HG03095 (cell line): ENCODE results near the gene SLC35F3.

Experiments
- ATAC-seq: cut with Tn5 transposase; IDR thresholded peaks from one replicate; pipeline ENCODE4 v1.9.1; 2021; ENCODE audit warnings: moderate library complexity; ENCODE audit not compliant: unreplicated experiment

SLC35F3 gene

GRCh38 chr1:234022302-234022701 is 117.8 kb downstream of the SLC35F3 start:
- ATAC-seq: no peak

DNA sequence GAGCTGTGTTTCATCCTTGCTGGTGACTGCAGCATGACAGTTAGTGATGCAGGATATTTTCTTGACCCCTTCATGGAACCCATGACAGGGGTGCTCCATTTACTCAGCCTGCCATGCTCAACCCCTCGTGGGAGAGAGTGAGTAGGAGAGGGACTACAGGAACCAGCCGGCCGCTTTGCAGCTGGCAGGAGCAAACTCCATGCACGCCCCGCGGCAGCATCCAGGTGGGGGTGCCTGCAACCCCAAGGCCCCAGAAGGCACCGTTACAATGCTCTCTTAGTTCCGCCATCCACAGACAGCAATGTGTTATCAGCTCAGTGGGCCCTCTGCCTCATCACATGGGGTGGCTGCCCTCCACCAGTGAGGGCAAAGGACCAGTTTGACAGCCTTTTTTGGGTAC is 135.1 kb downstream of the SLC35F3 start:
- no peak for ATAC-seq

DNA sequence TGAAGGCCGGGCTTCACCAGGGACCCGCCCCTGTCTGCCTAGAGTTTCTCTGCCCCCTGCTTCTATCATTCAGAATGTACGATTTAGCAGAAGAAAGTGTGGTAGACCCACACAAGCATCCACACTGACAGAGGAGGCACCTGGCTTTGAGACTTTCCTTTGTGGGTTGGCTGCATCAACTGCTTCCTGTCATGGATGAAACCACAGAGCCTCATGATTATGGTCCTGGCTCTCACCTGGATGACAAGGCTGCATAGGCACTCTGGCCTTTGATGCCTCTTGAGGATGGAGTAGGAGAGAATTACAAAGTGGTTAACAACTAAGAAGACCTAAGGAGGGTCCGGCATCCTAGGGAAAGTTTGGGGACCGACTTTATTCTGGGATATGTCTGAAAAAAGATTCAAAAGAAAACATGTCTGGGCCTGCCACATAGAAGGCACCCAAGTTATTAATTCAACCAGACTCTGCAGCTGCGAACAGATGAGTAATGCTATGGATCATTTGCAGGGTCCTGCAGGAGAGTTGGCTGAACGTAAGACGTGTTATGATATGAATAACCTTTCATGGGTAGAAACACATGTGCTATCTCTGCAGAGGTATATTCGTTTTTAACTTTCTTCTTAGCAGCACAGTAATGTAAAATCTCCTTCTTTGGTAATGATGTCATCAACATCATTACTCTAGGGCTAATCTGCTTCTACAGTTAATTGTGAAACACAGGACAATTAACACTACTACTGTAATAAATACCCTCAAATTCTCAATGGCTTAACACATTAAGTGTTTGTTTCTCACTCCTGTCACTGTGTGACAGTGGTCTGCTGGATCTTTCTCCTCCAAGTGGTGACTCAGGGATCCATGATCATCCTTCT is 136.2 kb downstream of the SLC35F3 start:
- no peak for ATAC-seq

GRCh38 chr1:234044079-234044478 is 139.6 kb downstream of the SLC35F3 start:
- ATAC-seq: no peak

DNA sequence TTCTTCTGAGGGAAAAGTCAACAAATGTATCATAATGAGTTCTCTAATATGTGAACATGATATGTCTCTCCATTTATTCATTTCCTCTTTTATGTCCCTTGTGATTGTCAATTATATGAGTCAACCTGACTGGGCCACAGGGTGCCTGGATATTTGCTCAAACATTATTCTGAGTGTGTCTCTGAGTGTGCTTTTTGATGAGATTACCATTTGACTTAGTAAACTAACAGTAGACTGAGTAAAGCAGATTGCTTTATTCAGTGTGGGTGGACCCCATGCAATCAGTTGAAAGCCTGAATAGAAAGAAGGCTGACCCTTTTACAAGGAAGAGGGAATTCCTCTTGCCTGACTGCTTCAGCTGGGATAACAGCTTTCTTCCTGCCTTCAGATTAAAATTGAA is 142.6 kb downstream of the SLC35F3 start:
- no peak for ATAC-seq

DNA sequence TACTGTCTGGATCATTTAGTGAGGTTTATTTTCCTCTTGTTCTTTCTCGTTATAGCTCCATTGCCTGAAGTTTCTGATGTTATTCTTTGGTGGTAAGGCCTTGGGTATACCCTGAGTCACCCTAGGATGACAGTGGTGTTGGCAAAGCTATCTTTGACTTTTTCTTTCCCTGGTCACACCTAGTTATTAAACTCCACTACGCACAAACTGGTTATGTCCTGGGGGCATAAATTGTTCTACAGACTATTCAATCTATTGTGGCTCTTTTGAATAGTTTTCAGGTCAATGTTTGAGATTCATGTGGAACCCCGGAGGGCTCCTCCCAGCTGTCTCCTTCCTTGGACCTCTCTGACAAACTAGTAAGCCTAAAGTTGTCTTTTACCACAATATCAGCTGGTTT is 157.7 kb downstream of the SLC35F3 start:
- ATAC-seq: no peak

DNA sequence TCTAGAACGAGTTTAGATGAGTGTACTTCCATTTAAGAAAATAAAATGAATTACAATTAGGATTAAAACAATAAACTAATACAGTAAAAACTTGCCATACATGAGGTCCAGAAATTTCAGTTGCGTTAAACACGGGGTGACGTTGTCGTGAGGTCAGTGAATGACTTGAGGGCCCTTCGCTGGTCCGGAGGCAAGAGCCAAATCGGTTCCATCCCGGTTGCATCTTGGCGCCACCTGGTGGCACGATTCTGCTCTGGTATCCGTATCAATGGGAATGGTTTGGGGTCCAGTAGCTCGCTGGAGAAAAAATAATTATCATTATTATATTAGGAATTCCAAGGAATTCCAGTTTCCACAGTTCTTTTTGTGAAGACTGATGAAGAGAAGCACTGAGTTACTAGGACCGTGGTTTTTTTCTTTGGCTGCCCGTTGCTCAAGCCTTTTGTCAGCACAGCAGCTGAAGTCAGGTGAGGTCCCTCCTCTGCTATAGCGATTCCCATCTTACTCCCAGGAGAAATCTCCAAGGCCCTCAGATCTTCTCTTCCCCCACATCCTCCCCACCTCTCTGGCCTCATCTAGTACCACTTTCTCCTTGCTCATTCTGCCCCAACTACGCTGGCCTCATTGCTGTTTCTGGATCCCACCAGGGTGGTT is 161.4 kb downstream of the SLC35F3 start:
- no peak for ATAC-seq

DNA sequence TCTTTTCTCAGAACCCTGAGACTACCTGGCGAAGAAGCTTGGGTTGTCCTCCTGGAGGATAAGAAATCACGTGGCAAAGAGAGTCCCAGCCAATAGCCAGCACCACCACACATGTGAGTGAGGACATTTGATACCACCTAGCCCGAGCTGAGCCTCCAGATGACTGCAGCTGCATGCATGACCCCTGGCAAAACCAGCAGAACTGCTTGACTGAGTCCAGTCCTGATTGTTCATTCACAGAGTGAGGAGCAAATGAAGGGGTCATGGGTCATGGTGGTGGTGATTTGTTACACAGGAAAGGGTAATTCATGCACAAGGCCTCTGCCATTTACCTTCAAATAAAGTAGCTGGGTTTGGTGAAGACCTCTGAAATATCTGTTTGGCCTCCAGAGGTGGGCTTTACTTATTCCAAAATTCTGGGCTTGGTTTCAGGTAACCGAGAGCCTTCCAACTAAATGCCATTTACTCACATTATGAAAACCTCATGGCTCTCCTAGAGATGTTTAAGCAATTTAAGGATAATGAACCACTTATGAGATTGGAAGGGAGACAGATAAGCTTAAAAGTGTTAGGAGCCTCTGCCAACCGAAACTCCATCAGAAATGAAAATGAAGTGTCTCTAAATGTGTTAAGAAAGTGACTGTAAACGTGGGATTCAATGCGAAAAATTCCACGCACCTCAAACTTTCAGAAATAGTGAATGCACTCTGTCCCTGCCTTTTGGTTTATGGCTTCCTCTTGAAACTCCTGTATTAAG is 163.3 kb downstream of the SLC35F3 start:
- ATAC-seq: no peak

DNA sequence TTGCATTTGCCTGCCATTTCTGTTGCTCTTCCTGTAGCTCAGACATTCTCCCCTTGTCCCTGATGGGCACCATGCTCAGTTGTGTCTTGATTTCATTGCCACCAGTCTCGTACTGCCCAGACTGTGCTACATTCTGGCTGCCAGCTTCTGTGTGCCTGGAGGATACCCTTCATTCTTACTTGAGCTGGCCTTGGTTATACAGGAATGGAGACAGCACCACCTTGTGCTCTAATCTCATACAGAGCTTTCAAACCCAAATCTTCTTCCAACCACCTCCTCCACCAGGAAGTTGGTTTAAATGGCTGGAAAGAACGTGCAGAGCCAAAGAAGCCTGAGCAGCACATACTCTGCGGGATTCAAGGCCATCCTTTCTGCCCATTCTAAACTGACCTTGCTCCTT is 165.3 kb downstream of the SLC35F3 start:
- ATAC-seq: no peak

DNA sequence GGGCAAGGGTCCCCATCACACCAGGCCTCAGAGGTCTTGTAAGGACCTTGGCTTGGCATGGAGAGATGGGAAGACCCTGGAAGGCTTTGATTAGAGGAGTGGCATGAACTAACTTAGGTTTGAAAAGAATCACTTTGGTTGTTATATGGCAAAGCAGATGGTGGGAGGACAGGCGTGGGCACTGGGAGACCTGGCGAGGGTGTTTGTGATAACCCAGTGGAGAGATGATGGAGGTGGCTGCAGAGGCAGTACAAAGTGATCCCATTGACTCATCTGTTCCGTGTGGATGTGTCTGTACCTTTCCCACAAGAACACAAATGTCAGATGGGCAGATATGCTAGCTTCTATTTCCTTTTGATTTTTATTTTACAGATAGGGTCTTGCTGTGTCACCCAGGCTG is 168.3 kb downstream of the SLC35F3 start:
- no peak for ATAC-seq

DNA sequence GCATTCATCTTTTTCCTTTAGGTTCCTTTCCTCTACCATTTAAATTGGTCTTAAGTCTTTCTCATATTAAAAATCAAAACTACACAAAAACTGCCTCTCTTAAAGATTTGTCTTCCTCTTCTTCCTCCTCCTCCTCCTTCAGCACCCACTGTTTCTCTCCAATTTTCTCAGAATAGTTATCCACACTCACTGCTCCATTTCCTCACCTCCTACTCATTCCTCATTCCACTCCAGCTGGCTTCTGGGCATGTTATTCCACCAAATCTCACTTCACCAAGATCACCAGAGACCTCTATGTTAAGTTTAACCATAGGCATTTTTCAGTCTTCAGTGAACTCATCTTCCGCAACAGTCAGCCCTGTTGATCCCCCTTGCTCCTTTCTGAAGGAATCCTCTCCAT is 173.7 kb downstream of the SLC35F3 start:
- ATAC-seq: no peak

- no peak for ATAC-seq
Observed at GRCh38 chr1:234079896-234080295, 175.4 kb downstream of the SLC35F3 start.

- ATAC-seq: no peak
Observed at GRCh38 chr1:234083460-234083859, 179.0 kb downstream of the SLC35F3 start.

GRCh38 chr1:234089396-234089795 is 184.9 kb downstream of the SLC35F3 start:
- no peak for ATAC-seq

- ATAC-seq: no peak
Observed at GRCh38 chr1:234090212-234091064, 186.0 kb downstream of the SLC35F3 start.

- ATAC-seq: no peak
Observed at GRCh38 chr1:234091065-234091401, 186.6 kb downstream of the SLC35F3 start.

- no peak for ATAC-seq
Observed at GRCh38 chr1:234091876-234092275, 187.4 kb downstream of the SLC35F3 start.

DNA sequence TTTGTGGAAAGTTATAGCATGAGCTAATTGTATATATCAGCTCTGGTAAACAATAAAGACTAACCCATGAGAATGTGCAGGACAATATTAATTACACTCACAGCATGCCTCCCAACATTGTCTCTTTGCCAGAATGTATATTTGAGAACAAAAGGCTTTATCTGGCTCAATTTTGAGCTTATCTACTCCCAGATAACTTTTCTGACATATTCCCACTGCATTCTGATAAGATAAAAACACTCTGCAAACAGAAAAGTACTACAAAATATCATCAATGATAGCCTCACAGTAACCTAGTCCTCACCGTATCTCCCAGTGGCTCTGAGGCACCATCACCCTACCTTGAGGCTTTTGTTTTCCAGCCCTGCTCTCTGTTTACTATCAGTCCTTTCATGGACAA is 188.6 kb downstream of the SLC35F3 start:
- ATAC-seq: no peak

- ATAC-seq: no peak
Observed at GRCh38 chr1:234093741-234094140, 189.3 kb downstream of the SLC35F3 start.

- no peak for ATAC-seq
Observed at GRCh38 chr1:234094172-234094571, 189.7 kb downstream of the SLC35F3 start.
